HEK293 (cell line): ENCODE data around the gene NOB1.

Experiments used
- HOXA7 ChIP-seq: sonication (generic); formaldehyde crosslinking; IDR thresholded peaks from 2 replicates; pipeline ENCODE4 v1.8.1; 2022; ENCODE audit warnings: missing genetic modification reagents, borderline replicate concordance
- HOXD13 ChIP-seq: sonication (generic); formaldehyde crosslinking; IDR thresholded peaks from 2 replicates; pipeline ENCODE4 v1.8.0; 2022; ENCODE audit warnings: missing genetic modification reagents, borderline replicate concordance
- PRDM10 ChIP-seq: fragments of 450-650 bp; formaldehyde crosslinking; IDR thresholded peaks from 2 replicates; pipeline ENCODE4 v1.5.1; 2016; ENCODE audit warnings: missing biosample characterization, missing genetic modification characterization
- REST ChIP-seq: fragments of 450-650 bp; formaldehyde crosslinking; IDR thresholded peaks from 2 replicates; pipeline ENCODE4 v1.5.1; 2016; ENCODE audit warnings: missing biosample characterization, missing genetic modification characterization
- YY1 ChIP-seq: fragments of 450-650 bp; formaldehyde crosslinking; IDR thresholded peaks from 2 replicates; pipeline ENCODE4 v1.5.1; 2018; ENCODE audit warnings: missing biosample characterization, missing genetic modification characterization
- ZBTB11 ChIP-seq: fragments of 450-650 bp; formaldehyde crosslinking; conservative IDR thresholded peaks from 2 replicates; pipeline ENCODE4 v1.5.1; 2016; ENCODE audit warnings: low read depth, missing biosample characterization, missing genetic modification characterization
- ZNF121 ChIP-seq: fragments of 450-650 bp; formaldehyde crosslinking; IDR thresholded peaks from 2 replicates; pipeline ENCODE4 v1.5.1; 2016; ENCODE audit warnings: missing biosample characterization, missing genetic modification characterization
- ZNF214 ChIP-seq: fragments of 450-650 bp; formaldehyde crosslinking; IDR thresholded peaks from 2 replicates; pipeline ENCODE4 v1.5.1; 2017; ENCODE audit warnings: missing biosample characterization, mild to moderate bottlenecking, missing genetic modification characterization, borderline replicate concordance
- ZNF335 ChIP-seq: fragments of 450-650 bp; formaldehyde crosslinking; conservative IDR thresholded peaks from 2 replicates; pipeline ENCODE4 v1.5.1; 2016; ENCODE audit warnings: missing biosample characterization, missing genetic modification characterization
- ZNF530 ChIP-seq: fragments of 450-650 bp; formaldehyde crosslinking; IDR thresholded peaks from 2 replicates; pipeline ENCODE4 v1.5.1; 2016; ENCODE audit warnings: low read depth, missing biosample characterization, missing genetic modification characterization
- ZNF777 ChIP-seq: fragments of 450-650 bp; formaldehyde crosslinking; IDR thresholded peaks from 2 replicates; pipeline ENCODE4 v1.5.1; 2017; ENCODE audit warnings: missing biosample characterization, missing genetic modification characterization, borderline replicate concordance
- ZNF791 ChIP-seq: fragments of 450-650 bp; formaldehyde crosslinking; IDR thresholded peaks from 2 replicates; pipeline ENCODE4 v1.5.1; 2016; ENCODE audit warnings: missing biosample characterization, missing genetic modification characterization

GRCh38 chr16:69727916-69728270, 26.8 kb downstream of the NOB1 start:
- TF ChIP-seq ZNF214 (tag by site-specific recombination) (no peak), HOXA7 (CRISPR knock-in tag) (no peak), ZNF777 (tag by site-specific recombination) (no peak), ZNF121 (no peak), PRDM10 (tag by site-specific recombination) (no peak), ZNF335 (no peak), ZNF530 (tag by site-specific recombination) (no peak), REST (tag by site-specific recombination) (no peak), ZNF791 (tag by site-specific recombination) (no peak), ZBTB11 (tag by site-specific recombination) (no peak), HOXD13 (no peak), YY1 (tag by site-specific recombination) (no peak)
